HEK293T (cell line): ENCODE measurements around the gene C1orf198.

Experiments used
- ARNT ChIP-seq: fragments of 450-650 bp; IDR thresholded peaks from 2 replicates; pipeline ENCODE4 v1.6.1; 2017; ENCODE audit warnings: mild to moderate bottlenecking
- BHLHE40 ChIP-seq: fragments of 450-650 bp; IDR thresholded peaks from 2 replicates; pipeline ENCODE4 v1.6.1; 2016; ENCODE audit warnings: mild to moderate bottlenecking, moderate library complexity, borderline replicate concordance
- ELF4 ChIP-seq: fragments of 450-650 bp; IDR thresholded peaks from 2 replicates; pipeline ENCODE4 v1.6.1; 2017; ENCODE audit warnings: antibody characterized with exemption
- FOXA1 ChIP-seq: fragments of 450-650 bp; IDR thresholded peaks from 2 replicates; pipeline ENCODE4 v1.6.1; 2016; ENCODE audit warnings: mild to moderate bottlenecking
- FOXK2 ChIP-seq: fragments of 450-650 bp; IDR thresholded peaks from 2 replicates; pipeline ENCODE4 v1.6.1; 2016; ENCODE audit warnings: mild to moderate bottlenecking
- FOXM1 ChIP-seq: fragments of 450-650 bp; IDR thresholded peaks from 2 replicates; pipeline ENCODE4 v1.6.1; 2017; ENCODE audit warnings: mild to moderate bottlenecking, borderline replicate concordance
- L3MBTL2 ChIP-seq: fragments of 450-650 bp; conservative IDR thresholded peaks from 2 replicates; pipeline ENCODE4 v1.6.1; 2016; ENCODE audit warnings: mild to moderate bottlenecking
- LEF1 ChIP-seq: fragments of 450-650 bp; IDR thresholded peaks from 2 replicates; pipeline ENCODE4 v1.6.1; 2017; ENCODE audit warnings: mild to moderate bottlenecking, borderline replicate concordance
- NFRKB ChIP-seq: fragments of 450-650 bp; IDR thresholded peaks from 2 replicates; pipeline ENCODE4 v1.6.1; 2016; ENCODE audit warnings: mild to moderate bottlenecking, moderate library complexity
- SP1 ChIP-seq: fragments of 450-650 bp; IDR thresholded peaks from 2 replicates; pipeline ENCODE4 v1.6.1; 2017
- SUZ12 ChIP-seq: fragments of 450-650 bp; IDR thresholded peaks from 2 replicates; pipeline ENCODE4 v1.6.1; 2016; ENCODE audit warnings: mild to moderate bottlenecking

- TF ChIP-seq FOXM1 (no peak), NFRKB (no peak), L3MBTL2 (no peak), ARNT (no peak), BHLHE40 (no peak), FOXA1 (no peak), SUZ12 (no peak), ELF4 (no peak), SP1 (no peak), FOXK2 (no peak), LEF1 (no peak)
Measured at GRCh38 chr1:230806552-230806951, 61.8 kb downstream of the C1orf198 start.
